Head of caudate nucleus (tissue), 42 donors: ENCODE measurements around the gene ABCC8.
A peak's percentile ranks its signal among the peaks of the same experiment; 100 is the strongest.

Experiments used
- DNase-seq, 42 donors: peaks; one replicate each; pipeline versions ENCODE4 v3.0.0 to v3.0.0-alpha.2; 2020 to 2021; ENCODE audit warnings: mixed read lengths in 7 of 42
- intact Hi-C: fragments of 100-400 bp; cut with DNase I; formaldehyde crosslinking; loops from one replicate; pipeline ENCODE4 v1.15.0; 2022

ABCC8 gene

DNA sequence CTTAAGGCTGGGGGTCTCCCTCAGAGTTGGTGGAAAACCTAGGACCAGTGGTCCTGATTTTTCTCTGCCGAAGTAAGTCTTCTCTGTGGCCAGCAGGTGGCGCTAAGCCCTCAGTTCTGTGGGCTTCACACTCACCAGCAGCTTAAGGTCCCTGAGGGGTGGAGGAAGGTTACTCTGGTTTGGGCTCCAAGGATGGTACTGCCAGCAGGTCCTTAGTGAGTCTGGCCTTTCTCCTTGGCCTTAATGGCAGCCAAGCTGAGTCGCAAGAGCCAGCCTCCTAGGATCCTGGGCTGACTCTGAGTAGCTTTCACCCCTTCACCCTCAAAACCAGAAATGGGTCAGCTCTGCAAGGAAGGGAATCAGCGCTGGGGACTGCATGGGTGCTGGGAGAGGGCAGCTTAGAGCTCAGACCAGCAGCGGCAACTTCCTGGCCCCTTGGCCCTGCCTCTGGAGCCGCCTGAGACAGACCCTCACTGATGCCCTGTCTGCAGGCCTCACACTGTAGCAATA, 92.6 kb downstream of the ABCC8 start:
- DNase-seq = peak; percentile 55 to 93 (median 86)
- intact Hi-C loops = loop anchor here (2.0 to 5.0 kb wide), 2 partner anchors 121 to 143 kb away; no protein-coding TSS in a partner anchor

DNA sequence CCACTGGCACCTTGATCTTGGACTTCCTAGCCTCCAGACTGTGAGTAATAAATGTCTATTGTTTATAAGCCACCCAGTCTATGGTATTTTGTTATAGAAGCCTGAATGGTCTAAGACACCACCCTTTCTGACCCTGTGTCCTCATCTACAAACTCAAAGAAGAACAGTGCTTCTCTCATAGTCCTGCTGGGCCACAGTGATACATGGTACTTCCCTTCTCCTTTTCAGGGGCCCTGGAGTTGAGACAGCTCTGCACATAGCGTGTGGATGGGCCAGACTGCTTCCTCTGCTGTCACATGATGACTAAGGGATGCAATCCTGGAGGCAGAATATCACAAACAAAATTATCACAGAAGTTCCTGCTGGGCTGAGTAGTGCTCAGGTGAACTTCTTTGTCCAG, 93.2 kb downstream of the ABCC8 start:
- DNase-seq = no peak
- intact Hi-C loops = loop anchor here (5.0 kb wide), 1 partner anchor 144 kb away; no protein-coding TSS in a partner anchor

DNA sequence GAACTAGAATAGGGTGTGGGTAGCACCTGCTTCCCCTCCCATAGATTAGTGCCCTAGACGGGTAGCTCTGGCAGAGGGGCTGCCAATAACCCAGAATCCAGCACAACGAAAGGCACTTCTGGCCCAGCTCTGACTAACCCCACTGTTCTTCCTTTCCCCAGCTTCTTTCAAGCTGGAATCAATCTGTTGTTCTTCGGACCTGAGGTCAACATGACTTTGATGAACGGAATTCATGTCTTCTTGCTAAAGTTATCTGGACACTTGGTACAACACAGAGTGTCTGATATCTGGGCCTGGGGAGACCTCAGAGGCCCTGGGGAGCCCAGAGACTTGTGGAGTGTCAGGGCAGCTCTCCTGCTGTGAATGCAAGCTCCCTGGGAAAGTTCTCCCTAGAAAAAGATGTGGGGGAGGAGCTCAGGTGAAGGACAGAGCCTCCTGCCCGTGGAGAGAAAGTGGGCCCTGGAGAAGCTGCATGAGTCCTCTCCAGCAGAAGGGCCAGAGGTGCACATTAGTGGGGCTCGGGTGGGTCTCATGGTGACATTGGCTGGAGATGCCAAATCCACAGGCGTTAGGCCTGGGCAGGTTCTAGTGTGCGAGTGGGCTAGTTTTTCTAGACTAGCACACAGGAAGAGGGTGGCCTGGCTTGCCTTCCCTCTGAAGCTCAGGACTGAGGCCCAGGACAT, 94.5 kb downstream of the ABCC8 start:
- no peak for DNase-seq
- intact Hi-C loops = loop anchor here (5.0 kb wide), 1 partner anchor 145 kb away; no protein-coding TSS in a partner anchor

DNA sequence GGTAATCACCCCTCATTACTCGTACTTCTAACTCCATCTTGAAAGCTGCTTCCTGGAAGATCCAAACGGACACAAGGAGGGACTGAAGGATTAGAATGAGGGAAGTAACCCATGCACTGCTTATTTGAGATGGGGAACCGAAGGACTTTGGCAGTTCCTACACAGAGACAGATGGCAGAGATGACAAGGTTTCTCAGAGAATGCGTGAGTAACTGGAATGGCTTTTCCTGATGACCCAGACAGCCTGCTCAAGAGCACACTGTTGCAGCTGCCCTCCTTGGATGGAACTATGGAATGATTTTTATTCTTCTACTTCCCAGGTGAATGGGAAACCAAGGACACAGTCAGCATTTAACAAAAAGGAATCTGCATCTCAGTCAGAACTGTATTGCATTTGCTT, 95.5 kb downstream of the ABCC8 start:
- intact Hi-C loops = loop anchor here (5.0 kb wide), 1 partner anchor 146 kb away; no protein-coding TSS in a partner anchor
- DNase-seq = no peak

DNA sequence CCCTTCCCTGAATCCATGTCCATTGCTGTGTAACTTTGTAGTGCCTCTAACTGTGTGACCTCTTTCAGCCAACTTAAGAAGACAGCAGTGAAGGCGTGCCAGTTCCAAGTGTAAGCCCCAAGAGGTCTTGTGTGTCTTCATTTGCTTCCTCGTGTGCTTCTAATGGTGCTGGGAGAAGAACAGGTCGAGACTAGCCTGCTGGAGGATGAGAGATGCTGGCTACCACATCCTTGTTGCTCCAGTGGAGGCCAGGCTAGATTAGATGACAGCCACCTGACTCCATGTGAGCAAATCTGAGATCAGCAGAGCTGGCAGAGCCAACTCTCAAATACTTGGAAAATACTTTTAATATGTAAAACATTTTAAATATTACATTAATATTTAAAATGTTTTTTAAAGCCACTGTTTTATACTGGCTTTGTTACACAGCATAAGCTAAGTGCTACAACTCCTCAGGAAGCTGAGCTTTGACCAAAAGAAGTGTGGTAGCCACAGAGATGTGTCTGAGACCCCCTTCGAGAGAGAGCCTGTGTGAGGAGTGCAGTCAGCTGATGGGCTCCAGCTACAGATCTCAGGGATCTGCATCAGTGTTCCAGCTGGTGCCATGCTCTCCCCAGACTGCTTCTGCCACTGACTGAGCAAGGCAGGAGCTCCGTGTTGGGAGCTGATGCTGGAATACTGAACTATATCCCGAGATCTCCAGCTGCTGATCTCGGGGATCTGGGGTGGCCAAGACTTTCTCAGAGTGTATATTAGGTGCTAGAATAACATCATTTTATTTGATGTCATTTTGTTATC, 97.1 kb downstream of the ABCC8 start:
- intact Hi-C loops = loop anchor here (5.0 kb wide), 1 partner anchor 148 kb away; no protein-coding TSS in a partner anchor
- no peak for DNase-seq

DNA sequence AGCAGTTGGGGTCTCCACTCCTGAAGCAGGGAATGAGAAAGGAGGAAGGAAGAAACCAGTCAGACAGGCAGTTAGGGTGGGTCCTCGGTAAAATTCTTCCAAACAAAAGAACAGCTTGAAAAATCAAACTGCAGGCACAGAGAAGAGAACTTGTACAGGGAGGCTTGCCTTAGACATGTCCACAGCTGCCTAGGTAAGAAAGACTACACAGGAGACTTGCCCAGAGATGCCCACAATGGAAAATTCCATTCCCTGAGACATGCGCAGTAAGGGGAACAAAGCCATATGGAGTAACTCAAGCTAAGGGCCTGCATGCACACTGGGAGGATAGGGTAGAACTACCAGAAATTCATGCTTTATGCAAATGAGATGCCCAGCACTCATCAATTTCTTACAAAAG, 98.0 kb downstream of the ABCC8 start:
- intact Hi-C loops = no loop called here
- DNase-seq = no peak

DNA sequence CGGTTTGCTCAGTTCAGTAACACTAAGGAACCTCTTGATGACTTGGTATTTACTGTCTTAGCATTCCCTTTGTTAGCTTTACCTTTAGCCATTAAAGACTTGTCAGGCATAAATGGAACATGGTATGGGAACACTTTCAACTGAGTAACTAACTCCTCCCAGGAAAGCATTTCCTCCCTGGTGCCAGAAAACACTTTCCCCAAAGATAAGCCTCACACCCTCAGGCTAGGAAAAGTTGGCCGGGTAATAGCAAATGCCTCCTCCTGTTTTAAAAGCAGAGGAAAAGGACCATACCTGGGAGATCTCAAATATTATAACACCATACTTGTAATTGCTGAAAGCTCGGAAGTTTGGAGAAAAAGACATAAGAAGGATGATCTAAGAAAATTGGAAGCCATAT, 100.2 kb downstream of the ABCC8 start:
- no peak for DNase-seq
- intact Hi-C loops = no loop called here

DNA sequence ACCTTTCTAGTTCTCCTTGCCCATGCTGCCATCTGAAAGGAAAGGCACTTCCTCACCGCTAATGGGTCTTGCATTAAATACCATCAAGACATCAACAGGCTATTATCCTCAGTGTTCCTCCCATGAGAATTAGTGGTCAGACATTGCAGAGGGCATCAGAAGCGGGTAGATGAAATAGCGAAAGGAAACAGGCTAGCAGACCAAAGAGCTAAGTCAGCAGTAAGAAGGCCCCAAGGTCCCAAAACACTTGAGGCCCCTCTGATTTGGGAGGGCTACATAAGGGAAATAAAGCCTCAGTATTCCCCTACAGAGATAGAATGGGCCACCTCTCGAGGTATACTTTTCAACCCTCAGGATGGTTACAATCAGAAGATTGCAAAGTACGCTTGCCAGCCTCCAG, 101.1 kb downstream of the ABCC8 start:
- intact Hi-C loops = no loop called here
- DNase-seq = peak in 1 of 42 donors; percentile 1

DNA sequence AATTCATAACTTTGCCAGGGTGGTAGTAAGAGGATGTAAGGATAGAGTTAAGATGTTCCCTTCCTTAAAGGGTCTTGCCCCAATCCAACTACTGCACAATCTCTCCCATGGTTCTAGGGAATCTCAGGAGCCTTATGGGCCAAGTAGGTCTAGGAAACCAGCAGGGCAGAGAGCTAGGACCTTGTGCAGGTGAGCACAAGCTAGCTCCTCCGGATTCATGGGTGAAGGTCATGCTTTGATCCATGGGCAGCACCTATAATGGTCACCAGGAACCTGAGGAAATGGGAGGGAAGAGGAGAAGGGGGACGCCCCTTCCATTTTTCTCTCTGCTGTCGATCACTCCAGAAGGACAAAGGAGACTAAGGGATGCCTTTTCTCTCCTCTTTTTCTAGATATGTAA, 105.0 kb downstream of the ABCC8 start:
- DNase-seq = no peak
- intact Hi-C loops = no loop called here

DNA sequence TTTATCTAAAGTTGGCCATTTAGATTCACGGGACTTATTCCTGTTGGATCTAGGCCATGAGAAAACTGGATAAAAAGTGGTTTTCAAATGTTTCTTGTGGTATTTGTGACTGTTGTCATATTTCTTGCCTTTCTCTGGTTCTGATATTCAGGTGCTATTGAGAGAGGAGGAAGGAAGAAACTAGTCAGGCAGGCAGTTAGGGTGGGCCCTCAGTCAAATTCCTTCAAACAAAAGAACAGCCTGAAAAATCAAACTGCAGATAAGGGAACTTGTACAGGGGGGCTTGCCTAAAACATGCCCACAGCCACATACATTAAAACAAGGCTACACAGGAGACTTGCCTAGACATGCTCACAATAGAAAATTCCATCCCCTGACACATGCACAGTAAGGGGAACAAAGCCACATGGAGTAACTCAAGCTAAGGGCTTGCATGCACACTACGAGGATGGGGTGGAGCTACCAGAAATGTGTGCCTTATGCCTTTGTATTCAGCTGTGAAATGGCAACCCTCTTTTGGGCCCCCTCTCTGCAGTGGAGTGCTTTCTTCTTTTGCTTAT, 106.9 kb downstream of the ABCC8 start:
- intact Hi-C loops = no loop called here
- no peak for DNase-seq

DNA sequence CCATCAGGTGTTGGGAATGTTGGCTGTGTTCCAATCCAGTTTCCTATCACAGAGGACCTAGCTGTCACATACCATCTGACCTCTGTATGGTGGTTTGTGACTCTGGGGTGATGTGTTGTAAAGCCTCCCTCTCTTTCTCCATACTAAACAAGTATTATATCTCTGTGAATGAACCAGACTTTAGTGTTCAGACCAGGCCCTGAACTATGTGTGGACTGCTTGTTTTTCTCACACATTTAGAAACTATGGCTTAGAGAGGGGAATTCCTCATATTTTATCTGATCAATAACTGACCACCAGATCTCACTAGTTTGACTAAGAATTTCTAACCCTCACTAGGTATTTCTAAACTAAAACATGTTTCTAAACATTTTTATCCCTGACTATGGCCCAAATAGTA, 107.6 kb downstream of the ABCC8 start:
- no peak for DNase-seq
- intact Hi-C loops = no loop called here

DNA sequence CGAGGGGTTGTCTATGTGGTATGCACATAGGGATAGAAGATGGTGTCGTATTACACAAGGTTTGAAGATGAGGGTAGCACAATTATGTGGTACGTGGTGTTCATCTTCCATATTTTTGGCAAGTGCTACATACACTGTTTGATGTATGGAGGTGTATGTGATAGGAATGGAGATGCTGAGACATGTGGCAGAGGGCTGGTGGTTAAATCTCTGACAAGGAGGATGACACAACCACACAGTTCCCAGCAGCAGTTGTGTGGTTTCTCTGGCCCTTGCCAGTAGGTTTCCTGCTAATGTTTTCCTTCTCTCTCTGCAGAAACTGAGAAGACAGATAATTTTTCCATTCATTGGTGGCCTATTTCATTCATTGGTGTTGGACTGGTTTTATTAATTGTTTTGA, 108.1 kb downstream of the ABCC8 start:
- no peak for DNase-seq

DNA sequence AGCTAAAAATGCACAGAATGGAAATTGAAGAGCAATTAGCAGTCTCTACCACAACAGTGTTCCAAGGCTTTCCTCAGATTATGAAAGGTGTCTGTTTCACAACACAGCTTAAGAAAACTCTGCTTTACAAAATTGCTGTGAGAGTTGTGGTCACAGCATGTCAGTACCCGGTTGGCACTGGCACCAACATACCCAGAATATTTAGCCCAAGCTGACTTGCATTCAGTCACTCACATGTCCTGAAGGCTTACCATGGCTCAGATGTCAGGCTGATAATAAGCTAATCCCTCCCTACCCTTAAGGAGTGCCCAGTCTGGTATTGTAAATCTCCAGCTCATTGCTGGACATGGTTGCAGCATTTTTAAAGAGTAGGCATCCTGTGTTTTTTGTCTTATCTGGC, 110.2 kb downstream of the ABCC8 start:
- intact Hi-C loops = no loop called here
- no peak for DNase-seq

More for the DNA sequence above, 108.1 kb downstream of the ABCC8 start:
- intact Hi-C loops = no loop called here

DNA sequence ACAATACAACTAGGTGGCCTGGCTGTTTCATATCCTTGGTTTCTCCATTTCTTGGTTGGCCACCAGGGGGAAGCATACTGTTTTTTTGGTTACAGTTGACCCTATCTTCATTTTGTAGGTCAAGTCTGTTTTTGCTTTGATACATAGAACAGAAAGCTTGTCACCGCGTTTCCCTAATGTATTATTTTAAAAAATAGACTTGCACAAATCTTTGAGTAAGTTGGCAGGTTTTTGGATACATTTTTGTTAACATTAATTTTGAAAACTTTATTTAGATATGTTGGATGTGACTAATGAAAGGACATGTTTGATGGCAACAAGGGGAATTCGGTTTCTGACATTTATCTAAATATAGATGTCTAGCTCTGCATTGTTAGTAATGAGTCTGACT, 122.0 kb downstream of the ABCC8 start:
- peak in 40 of 42 donors; percentile 3 to 90 (median 66) for DNase-seq
- intact Hi-C loops = no loop called here

DNA sequence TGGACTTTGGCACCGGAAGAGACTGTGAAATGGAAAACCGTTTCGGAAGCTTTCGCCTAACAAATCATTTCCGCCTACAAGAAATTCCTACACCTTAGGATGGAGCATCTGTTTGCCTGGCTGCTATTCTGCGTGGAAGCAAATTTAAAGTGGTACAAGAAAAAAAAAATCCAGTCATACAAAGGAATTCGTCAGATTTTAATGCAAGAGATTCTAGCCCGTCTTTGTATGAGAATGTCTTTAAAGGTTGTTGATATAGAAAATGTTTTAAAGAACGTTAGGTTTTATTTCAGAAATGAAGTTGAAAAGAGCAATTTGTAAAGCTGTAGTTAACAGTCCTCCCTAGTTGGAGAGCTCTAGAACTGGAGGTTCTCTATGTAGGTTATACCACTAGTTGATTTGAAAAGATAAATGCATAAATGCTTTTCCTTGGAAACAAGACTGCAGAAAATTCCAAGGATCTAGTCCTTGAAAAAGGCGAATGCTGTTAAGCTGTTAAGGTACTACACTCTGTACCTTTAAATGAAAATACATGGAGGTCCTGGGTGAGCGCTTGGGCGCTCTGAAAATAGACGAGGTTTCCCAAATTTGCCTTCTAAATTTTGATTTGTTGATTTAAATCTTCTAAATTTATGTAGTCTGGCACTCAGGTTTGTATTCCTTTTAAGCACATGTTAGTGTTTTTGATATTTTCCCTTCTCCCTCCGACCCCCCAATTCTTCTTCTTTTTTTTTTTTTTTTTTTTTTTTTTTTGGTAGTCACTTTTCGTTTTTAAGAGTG, 122.6 kb downstream of the ABCC8 start:
- no peak for DNase-seq
- intact Hi-C loops = no loop called here

DNA sequence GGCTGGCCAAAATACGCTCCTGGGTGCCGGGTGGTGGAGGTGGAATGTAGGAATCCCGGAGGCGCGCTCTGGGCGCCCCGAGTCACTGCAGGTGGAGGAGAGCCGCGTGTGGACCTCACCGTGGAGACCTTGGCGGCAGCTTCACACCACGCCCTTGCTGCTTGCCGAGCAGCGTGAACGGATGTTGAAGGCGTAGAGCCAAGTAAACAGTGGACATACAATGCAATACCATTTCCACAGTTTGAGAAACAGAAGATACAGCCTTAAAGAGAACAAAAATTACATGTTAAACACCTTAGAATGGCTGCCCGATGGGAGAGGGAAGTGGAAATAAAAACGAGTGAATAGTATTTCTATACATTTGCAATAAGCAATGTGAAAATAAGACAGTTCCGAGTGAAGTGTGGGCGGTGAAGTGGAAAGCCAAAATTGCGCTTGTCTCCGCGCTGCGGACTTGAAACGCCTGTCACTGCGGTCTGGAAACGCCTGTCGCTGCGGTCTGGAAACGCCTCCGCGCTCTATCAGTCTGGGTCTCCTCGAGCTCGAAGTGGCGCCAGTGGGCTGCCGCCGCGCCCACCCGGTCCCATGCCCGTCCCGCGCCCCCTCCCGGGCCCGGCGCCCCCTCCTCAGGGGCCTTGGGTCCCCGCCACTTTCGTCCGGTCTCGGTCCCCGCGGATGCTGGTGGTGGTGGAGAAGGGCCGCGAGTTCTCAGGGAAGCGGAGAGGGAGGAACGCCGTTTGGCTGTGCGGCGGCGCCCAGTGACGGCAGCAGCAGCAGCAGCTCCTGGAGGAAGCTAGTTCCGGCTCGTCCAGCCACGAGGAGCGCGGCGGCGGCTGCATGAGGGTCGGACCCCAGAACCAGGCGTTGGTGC, 123.5 kb downstream of the ABCC8 start:
- intact Hi-C loops = no loop called here
- peak; percentile 38 to 90 (median 72) for DNase-seq

DNA sequence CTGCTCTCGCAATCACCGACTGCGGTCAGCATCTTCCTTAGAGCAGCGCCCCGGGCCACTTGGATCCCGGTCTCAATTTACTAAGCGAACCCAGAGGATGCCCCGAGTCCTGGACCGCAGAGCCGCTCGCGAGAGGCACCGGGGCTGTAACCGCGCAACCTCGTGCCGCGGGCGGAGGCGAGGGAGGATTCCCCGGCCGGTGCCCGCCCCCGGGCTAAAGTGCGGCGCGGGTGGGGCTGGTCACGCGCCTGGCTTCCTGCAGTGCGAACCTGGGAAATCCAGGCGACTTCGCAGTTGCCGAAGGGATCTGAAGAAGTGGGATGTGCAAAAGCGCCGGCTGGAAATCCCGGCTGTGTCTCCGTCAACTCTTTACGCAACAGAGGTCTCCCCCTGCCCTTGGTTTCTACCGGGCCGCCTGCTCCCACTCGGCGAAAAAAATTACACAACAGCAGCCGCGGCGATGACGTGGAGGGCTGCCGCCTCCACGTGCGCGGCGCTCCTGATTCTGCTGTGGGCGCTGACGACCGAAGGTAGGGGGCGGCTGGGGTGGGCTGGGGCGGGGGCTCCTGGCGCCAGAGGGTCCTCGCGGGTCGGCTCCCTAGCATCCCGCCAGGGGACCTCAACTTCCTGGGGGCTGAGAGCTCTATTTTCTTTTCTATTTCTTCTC, 125.0 kb downstream of the ABCC8 start, which contains the start of gene NCR3LG1:
Gene NCR3LG1, plus strand, starts transcription at position 291 of the 667 bp plus-strand sequence. Its CDS starts 170 bp downstream, at position 461.
- DNase-seq = peak; percentile 29 to 87 (median 63)
- intact Hi-C loops = no loop called here

DNA sequence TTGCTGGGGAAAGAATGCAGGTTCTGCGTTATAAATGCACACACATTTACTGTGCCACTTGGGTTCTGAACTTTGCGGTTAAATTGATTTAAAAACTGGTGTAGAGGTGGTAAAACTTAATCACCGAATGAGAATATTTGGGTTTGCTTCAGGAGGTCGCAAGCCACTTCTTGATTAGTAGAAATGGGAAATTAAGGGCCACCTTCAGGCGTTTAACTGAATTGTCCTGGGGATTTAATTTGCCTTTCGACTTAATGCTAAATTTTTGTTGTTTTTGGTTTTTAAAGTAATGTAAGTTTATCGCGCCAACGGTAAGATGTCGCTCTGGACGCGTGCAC, 125.5 kb downstream of the ABCC8 start:
- intact Hi-C loops = no loop called here
- no peak for DNase-seq
